WI38 (cell line): ENCODE results near the gene CEP131.

ENCODE experiments used
- H3K4me3 ChIP-seq: 2 replicates; pipeline ENCODE4 v1.5.1; 2011; ENCODE audit warnings: low read depth, mild to moderate bottlenecking, control low read depth, low read length
- TF ChIP-seq, protein P1 (sequence below): IDR thresholded peaks from 2 replicates; pipeline ENCODE4 v1.5.1; 2012; ENCODE audit warnings: low read depth, mild to moderate bottlenecking, control low read depth, low read length

Gene CEP131

DNA sequence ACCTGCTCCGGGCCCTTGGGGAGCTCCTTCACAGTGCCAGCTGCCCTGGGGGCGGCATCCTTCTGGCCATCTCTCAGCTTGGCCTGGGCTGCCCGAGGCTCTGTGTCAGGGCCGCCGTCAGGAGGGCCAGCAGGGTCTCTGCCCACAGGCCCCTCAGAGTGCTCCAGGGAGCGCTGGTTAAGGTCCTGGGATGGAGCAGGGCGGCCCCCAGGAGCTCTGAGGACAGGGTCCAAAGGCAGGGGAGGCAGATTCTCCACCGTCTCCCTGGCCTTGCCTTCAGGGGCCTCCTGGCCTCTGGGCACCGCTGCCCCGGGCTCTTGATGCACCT lies 23.5 kb upstream of the CEP131 start:
- TF ChIP-seq, protein P1, sequence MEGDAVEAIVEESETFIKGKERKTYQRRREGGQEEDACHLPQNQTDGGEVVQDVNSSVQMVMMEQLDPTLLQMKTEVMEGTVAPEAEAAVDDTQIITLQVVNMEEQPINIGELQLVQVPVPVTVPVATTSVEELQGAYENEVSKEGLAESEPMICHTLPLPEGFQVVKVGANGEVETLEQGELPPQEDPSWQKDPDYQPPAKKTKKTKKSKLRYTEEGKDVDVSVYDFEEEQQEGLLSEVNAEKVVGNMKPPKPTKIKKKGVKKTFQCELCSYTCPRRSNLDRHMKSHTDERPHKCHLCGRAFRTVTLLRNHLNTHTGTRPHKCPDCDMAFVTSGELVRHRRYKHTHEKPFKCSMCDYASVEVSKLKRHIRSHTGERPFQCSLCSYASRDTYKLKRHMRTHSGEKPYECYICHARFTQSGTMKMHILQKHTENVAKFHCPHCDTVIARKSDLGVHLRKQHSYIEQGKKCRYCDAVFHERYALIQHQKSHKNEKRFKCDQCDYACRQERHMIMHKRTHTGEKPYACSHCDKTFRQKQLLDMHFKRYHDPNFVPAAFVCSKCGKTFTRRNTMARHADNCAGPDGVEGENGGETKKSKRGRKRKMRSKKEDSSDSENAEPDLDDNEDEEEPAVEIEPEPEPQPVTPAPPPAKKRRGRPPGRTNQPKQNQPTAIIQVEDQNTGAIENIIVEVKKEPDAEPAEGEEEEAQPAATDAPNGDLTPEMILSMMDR: no peak
- no peak overlapping the region for H3K4me3 ChIP-seq

DNA sequence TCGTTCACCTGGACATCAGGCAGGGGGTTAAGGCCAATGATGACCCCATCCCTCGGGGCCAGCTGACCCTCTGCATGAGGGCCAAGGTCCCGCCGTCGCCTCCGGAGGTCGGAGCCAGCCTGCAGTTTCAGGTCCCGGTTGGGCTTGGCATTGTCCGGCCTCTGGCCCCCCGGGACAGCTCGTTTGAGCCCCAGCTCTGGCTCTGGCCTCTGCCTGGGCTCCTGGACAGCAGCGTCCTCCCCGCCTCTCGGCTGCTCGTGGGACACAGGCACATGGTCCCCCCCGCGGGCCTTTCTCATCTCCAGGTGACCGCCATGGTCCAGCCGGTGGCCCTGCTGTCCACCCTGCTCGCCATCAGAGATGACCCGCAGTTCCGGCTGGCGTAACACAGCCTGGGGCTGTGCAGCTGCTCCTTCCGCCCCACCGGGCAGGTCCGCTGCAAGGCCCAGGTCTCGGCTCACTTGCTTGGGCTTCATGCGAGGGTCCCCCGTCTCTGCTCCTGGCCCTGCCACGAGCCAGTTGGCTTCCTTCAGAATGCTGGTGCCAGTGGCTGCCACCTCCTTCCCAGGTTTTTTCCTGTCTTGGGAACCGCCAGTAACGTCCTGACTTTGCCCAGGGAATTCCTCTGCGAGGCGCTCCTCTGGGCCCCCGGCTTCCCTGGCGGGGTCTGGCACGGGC lies 23.0 kb upstream of the CEP131 start:
- TF ChIP-seq, protein P1: no peak
- H3K4me3 ChIP-seq: no peak overlapping the region

DNA sequence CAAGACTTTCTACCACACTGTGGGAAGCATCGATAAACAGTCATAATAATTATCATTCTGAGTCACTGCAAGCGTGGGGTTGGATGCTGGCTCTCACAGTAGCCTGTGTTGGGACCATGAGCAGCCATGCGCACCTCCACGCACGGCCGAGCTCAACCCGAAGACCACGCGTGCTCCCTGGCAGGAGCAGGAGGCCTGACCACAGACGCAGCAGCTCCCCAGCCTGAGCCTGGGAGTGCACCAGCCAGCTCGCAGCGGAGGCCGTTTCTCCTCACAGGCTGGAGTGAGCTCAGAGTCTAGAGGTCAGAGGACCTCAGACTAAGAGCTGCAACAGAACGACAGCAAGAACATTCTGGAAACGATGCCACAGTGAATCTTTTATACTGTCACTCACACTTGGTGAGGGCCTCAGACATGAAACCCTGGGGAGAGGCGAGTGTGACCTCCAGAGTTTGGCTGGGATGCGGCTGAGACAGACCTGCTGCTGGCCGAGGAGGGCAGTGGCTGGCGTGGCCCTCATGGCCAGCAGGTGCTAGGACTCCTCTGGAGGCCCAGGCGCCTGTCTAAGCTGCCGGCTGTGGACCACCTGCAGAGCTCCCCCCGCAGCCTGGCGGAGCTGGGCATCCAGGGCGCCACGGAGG lies 22.4 kb upstream of the CEP131 start:
- TF ChIP-seq, protein P1: no peak
- H3K4me3 ChIP-seq: no peak overlapping the region

DNA sequence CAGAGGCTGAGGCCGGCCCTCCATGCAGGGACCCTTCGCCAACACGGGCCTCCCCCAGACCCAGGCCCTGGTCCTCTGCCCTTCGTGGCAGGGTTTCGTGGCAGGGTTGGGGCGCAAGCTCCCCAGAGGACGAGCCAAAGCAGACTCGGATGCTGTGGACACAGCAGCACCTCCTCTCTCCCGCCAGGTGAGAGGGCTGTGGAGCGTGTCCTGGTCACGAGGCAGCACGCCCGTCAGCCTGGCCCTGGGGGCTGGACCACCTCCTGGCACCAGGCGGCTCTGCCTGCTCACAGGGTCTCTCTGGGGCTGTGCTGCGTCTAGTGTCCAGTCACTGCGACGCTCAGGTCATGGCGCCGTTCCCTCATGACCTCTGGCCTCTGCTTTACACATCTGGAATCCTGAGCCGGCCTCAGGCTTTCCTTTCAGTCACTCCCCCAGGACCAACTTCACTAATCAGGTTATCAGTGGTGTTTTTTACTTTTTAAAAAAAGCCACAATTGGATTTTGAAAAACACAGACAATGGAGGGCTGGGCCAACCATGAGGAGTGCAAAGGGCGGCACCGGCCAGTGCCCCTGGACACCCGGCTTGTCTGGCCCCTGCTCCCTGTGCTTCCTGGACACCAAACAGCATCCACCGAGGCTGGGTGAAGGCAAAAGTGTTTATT lies 21.7 kb upstream of the CEP131 start:
- no peak overlapping the region for H3K4me3 ChIP-seq
- TF ChIP-seq, protein P1: no peak

DNA sequence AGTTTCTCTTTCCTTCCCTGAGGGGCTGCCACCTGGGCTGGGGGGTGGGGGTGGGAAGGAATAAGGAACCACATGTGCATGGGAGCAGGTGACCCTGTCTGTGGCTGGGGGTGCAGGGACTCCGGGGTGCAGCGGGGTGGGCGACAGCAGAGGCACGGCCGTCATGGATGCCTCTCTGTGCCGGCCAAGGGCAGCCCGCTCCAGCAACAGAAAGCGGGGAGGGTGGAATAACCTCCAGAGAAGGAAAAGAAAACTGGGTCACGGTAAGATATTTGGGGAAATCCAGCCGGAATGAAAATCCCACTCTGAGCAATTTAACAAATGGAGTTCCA lies 20.5 kb upstream of the CEP131 start:
- H3K4me3 ChIP-seq: no peak overlapping the region

DNA sequence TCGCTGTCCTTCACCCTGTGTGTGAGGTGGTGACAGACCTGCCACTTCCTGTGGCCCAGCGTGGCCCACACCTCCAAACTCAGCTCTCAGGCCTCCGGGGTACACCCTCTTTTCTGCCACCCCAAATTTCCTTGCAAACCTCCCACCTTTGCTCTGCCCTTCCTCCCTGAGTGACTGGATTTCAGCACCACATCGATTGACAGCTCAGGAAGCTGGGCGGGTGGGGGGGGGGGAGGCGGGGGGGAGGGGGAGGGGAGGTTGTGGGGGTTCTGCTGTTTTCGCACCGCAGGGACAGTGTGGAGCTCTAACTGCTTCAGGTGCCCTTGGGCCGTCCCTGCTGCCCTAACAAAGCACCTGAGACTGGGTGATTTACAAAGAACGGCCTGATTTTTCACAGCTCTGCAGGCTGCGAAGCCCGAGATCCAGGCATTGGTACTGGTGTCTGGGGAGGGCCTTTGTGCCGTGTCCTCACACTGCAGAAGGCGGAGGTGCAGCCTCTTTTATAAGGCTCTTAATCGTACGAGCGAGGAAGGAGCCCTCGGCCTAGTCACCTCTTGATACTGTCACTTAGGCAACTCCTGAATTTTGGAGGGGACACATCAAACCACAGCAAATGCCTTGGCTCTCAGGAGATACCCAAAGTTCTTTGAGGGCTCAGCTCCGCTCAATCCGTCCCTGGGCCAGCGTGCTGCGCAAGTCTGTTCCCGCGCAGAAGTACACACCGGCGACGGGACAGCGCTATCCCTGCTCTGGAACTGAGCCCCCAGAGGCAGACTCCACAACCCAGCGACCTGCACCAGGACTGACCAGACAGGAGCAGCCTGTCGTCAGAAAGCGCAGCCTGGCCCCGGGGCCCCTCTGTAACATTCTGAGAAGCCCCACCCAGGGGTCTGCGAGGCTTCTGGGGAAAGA lies 19.9 kb upstream of the CEP131 start:
- TF ChIP-seq, protein P1: no peak
- no peak overlapping the region for H3K4me3 ChIP-seq

More for the DNA sequence above, 20.5 kb upstream of the CEP131 start:
- TF ChIP-seq, protein P1: no peak
